22Rv1 (cell line): ENCODE data around the gene IRF2BPL.

Experiments
- H3K27ac ChIP-seq: fragments of 450-650 bp; 2 replicates; pipeline ENCODE4 v1.5.1; 2017
- ZFX ChIP-seq: fragments of 450-650 bp; IDR thresholded peaks from 2 replicates; pipeline ENCODE4 v1.6.1; 2017; ENCODE audit warnings: antibody characterized with exemption, borderline replicate concordance
- TF ChIP-seq, protein P1 (sequence below): fragments of 450-650 bp; IDR thresholded peaks from 2 replicates; pipeline ENCODE4 v1.5.1; 2017; ENCODE audit warnings: mild to moderate bottlenecking

The IRF2BPL gene

DNA sequence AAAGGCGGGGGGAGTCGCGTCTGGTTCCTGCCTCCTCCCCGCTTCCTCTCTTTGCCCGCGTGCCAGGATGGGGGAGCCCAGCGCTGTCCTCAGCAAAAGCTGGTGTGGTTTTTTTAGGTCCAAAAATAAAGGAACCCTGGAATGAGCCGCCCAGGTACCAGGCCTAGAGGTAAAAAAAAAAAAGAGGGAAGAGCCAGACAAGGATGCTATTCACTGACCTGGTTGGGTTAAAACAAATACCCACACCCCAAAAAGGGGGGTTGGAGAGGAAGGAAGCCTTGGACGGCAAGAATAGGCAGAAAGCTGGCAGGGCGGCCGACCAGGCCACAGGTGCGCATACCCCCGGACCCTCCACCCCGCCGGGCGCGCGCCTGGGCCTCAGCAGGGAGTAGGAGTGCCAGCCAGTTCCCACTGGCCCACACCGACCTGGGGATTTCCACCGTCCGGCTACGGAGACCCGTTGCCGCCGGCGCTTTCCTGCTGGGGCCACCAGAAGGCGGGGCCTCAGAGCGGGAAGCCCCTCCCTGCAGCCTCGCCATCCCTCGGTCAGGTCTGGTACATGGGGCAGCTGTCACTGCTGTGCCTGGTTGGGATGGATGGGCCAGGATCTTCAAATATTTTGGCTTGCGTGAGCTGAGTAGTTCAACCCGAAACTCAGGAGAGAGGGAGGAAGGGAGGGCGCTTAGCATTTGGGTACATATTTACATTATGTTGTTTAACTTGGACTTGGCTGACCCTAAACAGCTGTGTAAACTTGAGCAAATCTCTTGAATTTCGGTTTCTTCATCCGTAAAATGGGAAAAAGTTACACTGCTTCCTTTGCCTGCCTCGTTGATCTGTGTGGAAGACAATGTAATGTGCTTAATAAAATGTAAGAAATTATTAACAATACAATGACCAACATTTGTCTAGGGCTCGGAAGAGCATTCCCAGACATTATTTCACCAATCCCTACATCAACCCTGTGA lies 5.4 kb upstream of the IRF2BPL start:
- peak overlapping the region; percentile 100 for H3K27ac ChIP-seq
- TF ChIP-seq, protein P1, sequence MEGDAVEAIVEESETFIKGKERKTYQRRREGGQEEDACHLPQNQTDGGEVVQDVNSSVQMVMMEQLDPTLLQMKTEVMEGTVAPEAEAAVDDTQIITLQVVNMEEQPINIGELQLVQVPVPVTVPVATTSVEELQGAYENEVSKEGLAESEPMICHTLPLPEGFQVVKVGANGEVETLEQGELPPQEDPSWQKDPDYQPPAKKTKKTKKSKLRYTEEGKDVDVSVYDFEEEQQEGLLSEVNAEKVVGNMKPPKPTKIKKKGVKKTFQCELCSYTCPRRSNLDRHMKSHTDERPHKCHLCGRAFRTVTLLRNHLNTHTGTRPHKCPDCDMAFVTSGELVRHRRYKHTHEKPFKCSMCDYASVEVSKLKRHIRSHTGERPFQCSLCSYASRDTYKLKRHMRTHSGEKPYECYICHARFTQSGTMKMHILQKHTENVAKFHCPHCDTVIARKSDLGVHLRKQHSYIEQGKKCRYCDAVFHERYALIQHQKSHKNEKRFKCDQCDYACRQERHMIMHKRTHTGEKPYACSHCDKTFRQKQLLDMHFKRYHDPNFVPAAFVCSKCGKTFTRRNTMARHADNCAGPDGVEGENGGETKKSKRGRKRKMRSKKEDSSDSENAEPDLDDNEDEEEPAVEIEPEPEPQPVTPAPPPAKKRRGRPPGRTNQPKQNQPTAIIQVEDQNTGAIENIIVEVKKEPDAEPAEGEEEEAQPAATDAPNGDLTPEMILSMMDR, result no peak
- no peak for TF ChIP-seq ZFX

- peak overlapping the region; percentile 100 for H3K27ac ChIP-seq
- TF ChIP-seq, protein P1, result 0 out of 2 replicates have a peak, but pooled peaks have one; percentile 5
- TF ChIP-seq ZFX, result no peak
Measured at GRCh38 chr14:77032844-77033621, 4.5 kb upstream of the IRF2BPL start.

DNA sequence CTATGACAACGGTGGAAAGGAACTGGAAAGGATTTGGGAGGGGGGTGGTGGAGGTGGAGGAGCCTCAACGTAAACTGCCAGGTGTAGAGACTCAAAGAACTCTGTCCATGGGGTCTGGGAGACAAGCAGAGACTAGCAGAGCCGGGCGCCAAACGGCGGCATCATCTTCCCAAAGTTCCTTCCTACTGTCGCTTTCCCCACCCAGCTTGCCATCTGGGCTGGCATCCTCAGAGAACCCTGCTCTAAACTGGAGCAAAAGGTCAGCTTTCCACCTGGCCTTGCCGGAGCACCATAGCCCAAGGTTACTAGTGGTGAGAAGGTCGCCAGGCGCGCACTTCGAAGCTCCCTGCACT lies 4.0 kb upstream of the IRF2BPL start:
- peak overlapping the region; percentile 100 for H3K27ac ChIP-seq
- TF ChIP-seq, protein P1, result no peak
- TF ChIP-seq ZFX, result no peak

DNA sequence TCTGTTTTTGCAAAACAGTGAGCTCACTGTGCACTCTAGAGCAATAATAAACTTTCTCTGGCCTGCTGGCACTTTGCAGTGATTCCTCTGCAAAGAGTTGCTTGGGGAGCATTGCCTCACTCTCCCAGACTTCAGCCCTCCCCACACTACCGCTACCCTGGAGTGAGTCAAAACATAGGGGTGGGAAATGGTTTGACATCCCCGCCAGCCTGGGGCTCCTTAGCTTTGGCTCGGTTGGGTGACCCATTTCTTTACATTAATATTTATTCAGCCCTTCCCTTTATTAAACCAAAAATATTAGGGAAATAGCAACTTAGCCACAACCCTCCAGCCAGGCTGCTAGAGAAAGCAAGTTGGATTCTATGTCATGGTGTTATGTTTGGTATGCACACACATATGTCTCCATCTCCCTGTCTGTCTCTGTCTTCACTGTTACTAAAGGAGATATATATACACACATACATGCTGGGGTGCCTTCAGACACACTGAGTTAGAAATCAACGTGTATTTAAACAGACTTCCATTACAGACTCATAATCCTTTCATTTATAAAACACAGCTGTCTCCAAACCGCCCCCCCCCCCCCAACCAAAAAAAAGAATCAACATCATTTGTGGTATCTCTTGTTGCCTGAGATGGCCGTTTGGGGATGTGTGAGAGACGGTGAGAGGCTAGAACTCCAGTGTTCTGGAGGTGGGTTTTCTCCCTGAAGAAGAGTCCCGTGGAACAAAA lies 3.4 kb upstream of the IRF2BPL start:
- TF ChIP-seq ZFX, result no peak
- TF ChIP-seq, protein P1, result no peak
- peak overlapping the region; percentile 100 for H3K27ac ChIP-seq

DNA sequence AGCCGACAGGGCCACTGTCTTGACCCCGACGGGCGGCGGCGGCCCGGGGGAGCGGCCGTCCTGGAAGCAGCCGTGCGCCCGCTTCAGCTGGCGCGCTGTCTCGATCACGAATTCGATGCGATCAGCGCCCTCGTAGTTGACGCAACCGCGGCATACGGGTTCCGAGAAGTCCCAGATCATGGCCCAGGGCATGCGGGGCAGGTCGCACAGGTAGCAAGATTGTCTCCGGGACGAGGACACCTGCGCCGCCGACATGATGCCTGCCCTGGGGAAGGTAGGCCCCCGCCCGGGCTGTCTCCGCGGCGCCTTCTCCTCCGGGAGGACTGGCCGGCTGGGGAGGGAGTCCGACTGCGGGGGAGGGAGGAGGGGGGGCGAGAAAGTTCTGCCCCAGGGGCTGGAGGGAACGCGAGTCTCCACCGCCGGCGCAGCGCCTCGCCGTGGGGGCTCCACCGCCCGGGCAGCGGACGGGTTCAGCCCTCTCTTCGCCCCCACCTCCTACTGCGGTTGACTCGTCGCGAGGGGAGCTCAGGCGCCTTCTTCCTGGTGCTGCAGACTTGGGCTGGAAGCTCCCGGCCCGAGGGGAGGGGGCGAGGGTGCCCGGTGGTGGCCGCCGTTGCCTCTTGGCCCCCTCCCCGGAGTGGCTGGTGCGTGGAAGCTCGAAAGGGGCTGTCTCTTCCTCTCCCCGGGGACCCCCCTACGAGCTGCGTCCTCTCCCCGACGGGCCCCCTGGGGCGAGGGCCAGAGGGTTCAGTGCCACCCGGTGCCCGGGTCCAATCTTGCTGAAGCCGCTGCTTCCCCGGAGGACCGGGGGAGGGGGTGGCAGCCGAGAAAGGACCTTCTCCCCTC lies 747 bp downstream of the IRF2BPL start:
- peak overlapping the region; percentile 100 for H3K27ac ChIP-seq
- TF ChIP-seq, protein P1, result peak; percentile 11; the same call in 1 of the 2 replicates
- TF ChIP-seq ZFX, result no peak

DNA sequence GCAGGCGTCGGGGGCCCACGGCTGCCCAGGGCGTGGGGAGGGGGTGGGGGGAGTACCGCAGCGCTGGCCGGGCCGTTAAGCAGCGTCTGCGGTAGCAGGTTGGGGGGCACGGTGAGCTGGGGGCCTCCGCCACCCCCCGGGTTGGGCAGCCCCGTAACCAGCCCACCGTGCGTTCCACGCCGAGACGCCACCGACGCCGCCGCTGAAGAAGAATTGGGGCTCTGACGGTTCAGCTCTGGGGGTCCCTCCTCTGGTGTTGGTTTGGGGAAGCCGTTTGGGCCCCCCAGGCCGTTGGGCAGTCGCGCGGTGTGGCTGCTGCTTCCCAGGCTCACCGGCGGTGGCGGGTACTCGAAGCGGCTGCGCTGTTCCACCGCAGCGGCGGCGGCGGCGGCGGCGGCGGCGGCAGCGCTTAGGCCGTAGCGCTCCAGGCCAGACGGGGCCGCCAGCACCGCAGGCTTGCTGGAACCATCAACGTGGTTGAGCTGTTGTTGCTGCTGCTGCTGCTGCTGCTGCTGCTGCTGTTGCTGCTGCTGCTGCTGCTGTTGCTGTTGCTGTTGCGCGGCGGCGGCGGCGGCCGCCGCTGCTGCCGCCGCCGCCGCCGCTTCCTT lies 1.5 kb downstream of the IRF2BPL start:
- TF ChIP-seq ZFX, result no peak
- TF ChIP-seq, protein P1, result no peak
- peak overlapping the region; percentile 100 for H3K27ac ChIP-seq
